ENCODE data around the gene KAT6B. TPM values are rescaled to one million over a fixed set of nuclear protein-coding genes. Genes with fewer than 3 reads are reported as not detected.
A peak's percentile ranks its signal among the peaks of the same experiment; 100 is the strongest.

KAT6B gene
- total and polyA plus RNA-seq, 2 donors (not counting 1 experiment from before 2014, with no cell fraction given) = 8.6 to 111 TPM

- 20% methylated on average over 1 of the region's 5 CpGs for WGBS (ENCODE audit: insufficient coverage)
- no peak for TF ChIP-seq EZH2 (IDR thresholded peaks at IDR 0.05; ENCODE audit: borderline replicate concordance, insufficient read depth, low read depth, low read length, poor library complexity, severe bottlenecking)
- TF ChIP-seq, protein P1, sequence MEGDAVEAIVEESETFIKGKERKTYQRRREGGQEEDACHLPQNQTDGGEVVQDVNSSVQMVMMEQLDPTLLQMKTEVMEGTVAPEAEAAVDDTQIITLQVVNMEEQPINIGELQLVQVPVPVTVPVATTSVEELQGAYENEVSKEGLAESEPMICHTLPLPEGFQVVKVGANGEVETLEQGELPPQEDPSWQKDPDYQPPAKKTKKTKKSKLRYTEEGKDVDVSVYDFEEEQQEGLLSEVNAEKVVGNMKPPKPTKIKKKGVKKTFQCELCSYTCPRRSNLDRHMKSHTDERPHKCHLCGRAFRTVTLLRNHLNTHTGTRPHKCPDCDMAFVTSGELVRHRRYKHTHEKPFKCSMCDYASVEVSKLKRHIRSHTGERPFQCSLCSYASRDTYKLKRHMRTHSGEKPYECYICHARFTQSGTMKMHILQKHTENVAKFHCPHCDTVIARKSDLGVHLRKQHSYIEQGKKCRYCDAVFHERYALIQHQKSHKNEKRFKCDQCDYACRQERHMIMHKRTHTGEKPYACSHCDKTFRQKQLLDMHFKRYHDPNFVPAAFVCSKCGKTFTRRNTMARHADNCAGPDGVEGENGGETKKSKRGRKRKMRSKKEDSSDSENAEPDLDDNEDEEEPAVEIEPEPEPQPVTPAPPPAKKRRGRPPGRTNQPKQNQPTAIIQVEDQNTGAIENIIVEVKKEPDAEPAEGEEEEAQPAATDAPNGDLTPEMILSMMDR (IDR thresholded peaks at IDR 0.05) = no peak
- no peak for ATAC-seq (ENCODE audit: low read depth)
- ChIA-PET POLR2A (interaction anchor here (0.7 kb wide), 1 partner anchor 138 kb away, joined by 3 read pairs; no protein-coding TSS in a partner anchor), CTCF (interaction anchor here (0.8 kb wide), 1 partner anchor 19 kb away, joined by 3 read pairs; no protein-coding TSS in a partner anchor)
- Mint-ChIP-seq H3K9me3 (ENCODE audit: insufficient read depth) (no peaks in the 10 kb centered on the region), H3K4me1 (peaks cover 19% of the 10 kb centered on the region), H3K27ac (no peak overlapping the region), H3K4me3 (peak overlapping the region; percentile 67), H3K27me3 (no peaks in the 10 kb centered on the region)
- Histone ChIP-seq H3K4me2 (replicated peaks; ENCODE audit: low read depth, low read length, poor library complexity, severe bottlenecking) (peak overlapping the region; percentile 59), H3K9ac (ENCODE audit: low read length) (peak overlapping the region; percentile 34), H3K27me3 (replicated peaks in 1 of 4; ENCODE audit: control extremely low read depth in 1 of 4, control insufficient read depth in 3 of 4, insufficient read depth in 4 of 4, low read length in 3 of 4) (no peaks in the 10 kb centered on the region), H2AFZ (ENCODE audit: insufficient read depth, low read depth, low read length, poor library complexity, severe bottlenecking) (peak overlapping the region; percentile 59), H3K4me3 (ENCODE audit: control extremely low read depth in 1 of 5, extremely low read depth in 1 of 5, insufficient read depth in 1 of 5, low read depth in 2 of 5, low read length in 4 of 5) (peak overlapping the region in 3 of 5 experiments; percentile 6 to 35 (median 29)), H3K36me3 (replicated peaks in 1 of 2; ENCODE audit: control extremely low read depth in 1 of 2, control insufficient read depth in 1 of 2, extremely low read depth in 1 of 2, insufficient read depth in 2 of 2, low read length in 1 of 2) (no peaks in the 10 kb centered on the region), H4K20me1 (ENCODE audit: control insufficient read depth, insufficient read depth, low read length, poor library complexity, severe bottlenecking) (peaks cover 10% of the 10 kb centered on the region), H3K9me3 (ENCODE audit: control extremely low read depth in 1 of 3, control insufficient read depth in 2 of 3, insufficient read depth in 1 of 3, low read length in 2 of 3) (peaks cover 0 to 8% (median 0%) of the 10 kb centered on the region in 3 donors), H3K27ac (ENCODE audit: low read length in 2 of 2) (peak overlapping the region in 1 of 2 donors; percentile 12), H3K4me1 (ENCODE audit: control insufficient read depth in 2 of 2, insufficient read depth in 2 of 2, low read length in 2 of 2) (peaks cover 13 to 17% of the 10 kb centered on the region in 2 donors), H3K79me2 (ENCODE audit: control insufficient read depth, insufficient read depth, low read length) (peaks cover 33% of the 10 kb centered on the region)
- intact Hi-C loops (cut with micrococcal nuclease) = no loop called here
- peak; percentile 38 for DNase-seq
These were observed 141.7 kb downstream of the KAT6B start for GRCh38 chr10:74967911-74968666.

- H3K36me3 ChIP-seq (replicated peaks in 1 of 2; ENCODE audit: control extremely low read depth in 1 of 2, control insufficient read depth in 1 of 2, extremely low read depth in 1 of 2, insufficient read depth in 2 of 2, low read length in 1 of 2) = no peaks in the 10 kb centered on the region
- H3K4me3 Mint-ChIP-seq = no peak overlapping the region
- peaks cover 13 to 17% of the 10 kb centered on the region in 2 donors for H3K4me1 ChIP-seq (ENCODE audit: control insufficient read depth in 2 of 2, insufficient read depth in 2 of 2, low read length in 2 of 2)
These were observed 142.3 kb downstream of the KAT6B start for GRCh38 chr10:74968667-74969061.

More at GRCh38 chr10:74968667-74969061, 142.3 kb downstream of the KAT6B start:
- no peaks in the 10 kb centered on the region for H3K27me3 Mint-ChIP-seq
- WGBS (ENCODE audit: insufficient coverage) = 92% methylated on average over 1 of the region's 4 CpGs
- Histone ChIP-seq H3K27me3 (replicated peaks in 1 of 4; ENCODE audit: control extremely low read depth in 1 of 4, control insufficient read depth in 3 of 4, insufficient read depth in 4 of 4, low read length in 3 of 4) (no peaks in the 10 kb centered on the region), H3K9ac (ENCODE audit: low read length) (no peak overlapping the region), H3K4me3 (ENCODE audit: control extremely low read depth in 1 of 5, extremely low read depth in 1 of 5, insufficient read depth in 1 of 5, low read depth in 2 of 5, low read length in 4 of 5) (no peak overlapping the region), H2AFZ (ENCODE audit: insufficient read depth, low read depth, low read length, poor library complexity, severe bottlenecking) (no peak overlapping the region), H3K79me2 (ENCODE audit: control insufficient read depth, insufficient read depth, low read length) (peaks cover 30% of the 10 kb centered on the region), H4K20me1 (ENCODE audit: control insufficient read depth, insufficient read depth, low read length, poor library complexity, severe bottlenecking) (peaks cover 10% of the 10 kb centered on the region), H3K9me3 (ENCODE audit: control extremely low read depth in 1 of 3, control insufficient read depth in 2 of 3, insufficient read depth in 1 of 3, low read length in 2 of 3) (peaks cover 0 to 8% (median 0%) of the 10 kb centered on the region in 3 donors), H3K4me2 (replicated peaks; ENCODE audit: low read depth, low read length, poor library complexity, severe bottlenecking) (peak overlapping the region; percentile 59), H3K27ac (ENCODE audit: low read length in 2 of 2) (no peak overlapping the region)
- no peak overlapping the region for H3K27ac Mint-ChIP-seq
- H3K9me3 Mint-ChIP-seq (ENCODE audit: insufficient read depth) = no peaks in the 10 kb centered on the region
- DNase-seq = no peak
- TF ChIP-seq, protein P1 (IDR thresholded peaks at IDR 0.05) = no peak
- no peak for TF ChIP-seq EZH2 (IDR thresholded peaks at IDR 0.05; ENCODE audit: borderline replicate concordance, insufficient read depth, low read depth, low read length, poor library complexity, severe bottlenecking)
- POLR2A ChIA-PET = no interaction called here
- no peak for ATAC-seq (ENCODE audit: low read depth)
- H3K4me1 Mint-ChIP-seq = peaks cover 19% of the 10 kb centered on the region
- CTCF ChIA-PET = interaction anchor here (0.8 kb wide), 1 partner anchor 19 kb away, joined by 3 read pairs; no protein-coding TSS in a partner anchor
- intact Hi-C loops (cut with micrococcal nuclease) = no loop called here
